Measurements from ENCODE around the gene AUP1. TPM values are rescaled to one million over a fixed set of nuclear protein-coding genes. Genes with fewer than 3 reads are reported as not detected.

The AUP1 gene
- total RNA-seq, 1 donor from 2014 or later: 119 TPM

DNA sequence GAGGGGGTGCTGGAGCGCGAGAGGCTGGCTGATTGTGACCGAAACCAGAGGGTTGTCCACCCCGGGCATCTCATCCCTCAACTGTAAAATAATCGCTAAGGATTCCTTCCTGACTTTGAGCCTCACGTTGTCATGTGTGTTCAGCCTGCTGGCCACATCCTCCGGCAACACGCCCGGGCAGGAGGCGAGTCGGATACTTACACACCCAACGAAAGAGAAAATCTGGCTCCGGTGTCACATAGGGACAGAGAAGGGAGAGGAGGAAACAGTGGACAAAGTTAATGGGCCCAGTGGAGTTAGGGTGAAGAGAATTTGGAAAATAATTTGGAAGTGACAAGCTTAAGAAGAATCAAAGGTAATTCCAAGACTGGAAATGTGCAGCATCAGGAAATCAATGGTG is 12.9 kb downstream of the AUP1 start:
- TF ChIP-seq, protein P1, sequence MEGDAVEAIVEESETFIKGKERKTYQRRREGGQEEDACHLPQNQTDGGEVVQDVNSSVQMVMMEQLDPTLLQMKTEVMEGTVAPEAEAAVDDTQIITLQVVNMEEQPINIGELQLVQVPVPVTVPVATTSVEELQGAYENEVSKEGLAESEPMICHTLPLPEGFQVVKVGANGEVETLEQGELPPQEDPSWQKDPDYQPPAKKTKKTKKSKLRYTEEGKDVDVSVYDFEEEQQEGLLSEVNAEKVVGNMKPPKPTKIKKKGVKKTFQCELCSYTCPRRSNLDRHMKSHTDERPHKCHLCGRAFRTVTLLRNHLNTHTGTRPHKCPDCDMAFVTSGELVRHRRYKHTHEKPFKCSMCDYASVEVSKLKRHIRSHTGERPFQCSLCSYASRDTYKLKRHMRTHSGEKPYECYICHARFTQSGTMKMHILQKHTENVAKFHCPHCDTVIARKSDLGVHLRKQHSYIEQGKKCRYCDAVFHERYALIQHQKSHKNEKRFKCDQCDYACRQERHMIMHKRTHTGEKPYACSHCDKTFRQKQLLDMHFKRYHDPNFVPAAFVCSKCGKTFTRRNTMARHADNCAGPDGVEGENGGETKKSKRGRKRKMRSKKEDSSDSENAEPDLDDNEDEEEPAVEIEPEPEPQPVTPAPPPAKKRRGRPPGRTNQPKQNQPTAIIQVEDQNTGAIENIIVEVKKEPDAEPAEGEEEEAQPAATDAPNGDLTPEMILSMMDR (IDR thresholded peaks at IDR 0.05): no peak
- Histone ChIP-seq H3K36me3 (no peaks in the 10 kb centered on the region), H3K4me1 (peaks cover 14% of the 10 kb centered on the region), H3K9me3 (no peaks in the 10 kb centered on the region), H3K4me3 (peak overlapping the region; percentile 38), H3K27ac (no peak overlapping the region), H3K27me3 (peaks cover 89% of the 10 kb centered on the region)
- ATAC-seq (no peak), DNase-seq (no peak)
- intact Hi-C loops (cut with DNase I): no loop called here

DNA sequence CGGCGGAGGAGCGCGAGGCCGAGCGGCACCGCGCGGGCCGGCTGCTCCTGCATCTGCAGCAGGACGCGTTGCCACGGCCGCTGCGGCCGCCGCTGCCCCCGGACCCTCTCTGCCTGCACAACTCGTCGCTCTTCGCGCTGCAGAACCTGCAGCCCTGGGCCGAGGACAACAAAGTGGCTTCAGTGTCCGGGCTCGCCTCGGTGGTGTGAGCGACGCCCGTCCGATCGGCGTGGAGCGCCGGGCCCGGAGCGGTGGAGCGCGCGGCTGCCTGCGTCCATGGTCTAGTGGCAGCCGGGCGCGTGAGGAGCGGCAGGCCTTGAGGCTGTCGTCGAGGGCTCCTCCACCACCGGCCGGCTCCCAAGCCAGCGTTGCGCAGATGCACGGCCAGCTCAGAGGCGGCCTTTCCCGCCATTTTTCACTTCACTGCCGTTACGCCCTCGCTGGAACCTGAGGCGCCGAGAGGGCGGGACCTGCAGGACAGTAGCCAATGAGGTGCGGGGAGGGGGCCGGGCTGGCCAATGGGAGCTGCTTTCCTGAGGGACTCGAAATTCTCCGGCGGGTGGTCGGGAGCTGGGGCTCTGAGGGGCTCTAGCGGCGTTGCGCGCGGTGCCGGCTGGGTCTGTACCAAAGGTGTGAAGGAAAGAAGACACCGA is 13.4 kb downstream of the AUP1 start:
- Histone ChIP-seq H3K9me3 (no peaks in the 10 kb centered on the region), H3K27ac (no peak overlapping the region), H3K4me1 (peaks cover 14% of the 10 kb centered on the region), H3K36me3 (no peaks in the 10 kb centered on the region), H3K27me3 (peaks cover 94% of the 10 kb centered on the region), H3K4me3 (peak overlapping the region; percentile 38)
- TF ChIP-seq, protein P1 (IDR thresholded peaks at IDR 0.05): no peak
- intact Hi-C loops (cut with DNase I): no loop called here
- peak; percentile 82 for ATAC-seq
- peak; percentile 83 for DNase-seq

DNA sequence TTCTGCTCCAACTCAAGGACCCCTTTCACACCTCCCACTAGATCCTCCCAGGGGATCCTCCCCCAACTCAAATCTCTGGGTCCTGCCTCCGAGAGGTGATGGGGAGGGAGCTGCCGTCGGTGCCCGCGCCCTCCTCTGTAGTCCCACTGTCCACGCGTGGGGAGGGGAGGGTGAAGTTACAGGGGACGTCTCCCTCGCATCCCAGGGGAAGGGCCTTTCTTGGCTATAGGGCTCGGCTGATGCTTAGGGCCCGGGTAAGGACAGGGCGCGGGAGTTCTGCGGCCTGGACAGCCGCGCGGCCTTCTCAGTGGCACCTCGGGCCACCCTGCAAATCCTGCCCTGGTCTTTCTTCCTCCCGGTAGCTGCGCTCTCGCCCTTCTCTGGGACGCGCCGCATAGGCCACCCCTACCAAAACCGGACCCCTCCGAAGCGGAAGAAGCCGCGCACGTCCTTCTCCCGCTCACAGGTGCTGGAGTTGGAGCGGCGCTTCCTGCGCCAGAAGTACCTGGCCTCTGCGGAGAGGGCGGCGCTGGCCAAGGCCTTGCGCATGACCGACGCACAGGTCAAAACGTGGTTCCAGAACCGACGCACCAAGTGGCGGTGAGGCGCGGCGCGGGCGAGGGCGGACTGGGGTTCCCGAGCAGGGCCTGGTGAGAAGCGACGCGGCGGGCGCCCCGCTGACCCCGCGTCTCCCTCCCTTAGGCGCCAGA is 14.1 kb downstream of the AUP1 start:
- DNase-seq: peak; percentile 72
- ATAC-seq: peak; percentile 35

DNA sequence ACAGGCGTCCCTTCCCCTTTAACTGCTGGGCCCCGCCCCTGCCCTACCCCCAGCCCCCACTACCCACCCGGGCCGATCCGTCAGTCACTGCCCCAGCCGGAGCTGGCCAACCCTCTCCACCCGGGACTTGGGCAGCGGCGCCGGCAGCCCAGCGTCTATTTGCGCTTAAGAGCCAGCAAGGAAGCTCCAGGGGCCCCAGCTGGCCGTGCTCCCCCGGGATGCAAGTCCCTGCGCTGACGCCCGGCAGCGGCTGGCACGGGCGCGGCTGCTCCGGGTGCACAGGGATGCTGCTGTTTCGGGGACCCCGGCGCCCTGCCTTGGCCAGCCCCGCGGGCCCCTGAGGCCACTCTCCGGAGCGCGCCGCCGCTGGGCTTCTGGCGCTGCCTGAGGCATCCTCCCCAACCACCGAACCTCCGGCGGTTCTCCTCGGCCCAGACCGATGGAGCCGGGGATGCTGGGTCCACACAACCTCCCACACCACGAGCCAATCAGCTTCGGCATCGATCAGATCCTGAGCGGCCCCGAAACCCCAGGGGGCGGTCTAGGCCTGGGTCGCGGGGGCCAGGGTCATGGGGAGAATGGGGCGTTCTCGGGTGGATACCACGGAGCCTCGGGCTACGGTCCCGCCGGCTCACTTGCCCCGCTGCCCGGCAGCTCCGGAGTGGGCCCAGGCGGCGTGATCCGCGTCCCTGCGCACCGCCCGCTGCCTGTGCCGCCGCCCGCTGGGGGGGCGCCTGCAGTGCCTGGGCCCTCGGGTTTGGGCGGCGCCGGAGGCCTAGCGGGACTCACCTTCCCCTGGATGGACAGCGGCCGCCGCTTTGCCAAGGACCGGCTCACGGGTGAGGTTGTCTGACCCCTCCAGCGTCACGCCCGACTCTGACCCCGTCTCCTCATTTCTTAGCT is 14.9 kb downstream of the AUP1 start, which contains the start of gene TLX2:
Gene TLX2, plus strand, starts transcription at position 83 of the 903 bp plus-strand sequence. Its CDS starts 357 bp downstream, at position 440.
- no peaks in the 10 kb centered on the region for H3K36me3 ChIP-seq
- H3K9me3 ChIP-seq: no peaks in the 10 kb centered on the region
- intact Hi-C loops (cut with DNase I): no loop called here
- ATAC-seq: no peak
- peaks cover 92% of the 10 kb centered on the region for H3K27me3 ChIP-seq
- DNase-seq: no peak
- H3K27ac ChIP-seq: no peak within 1 kb of the TSS
- no peak within 1 kb of the TSS for H3K4me3 ChIP-seq
- TF ChIP-seq, protein P1 (IDR thresholded peaks at IDR 0.05): no peak
- H3K4me1 ChIP-seq: peaks cover 14% of the 10 kb centered on the region

More for the DNA sequence above, 14.1 kb downstream of the AUP1 start:
- no peaks in the 10 kb centered on the region for H3K36me3 ChIP-seq
- no peaks in the 10 kb centered on the region for H3K9me3 ChIP-seq
- TF ChIP-seq, protein P1 (IDR thresholded peaks at IDR 0.05): no peak
- intact Hi-C loops (cut with DNase I): no loop called here
- peaks cover 98% of the 10 kb centered on the region for H3K27me3 ChIP-seq
- no peak overlapping the region for H3K27ac ChIP-seq
- peak overlapping the region; percentile 38 for H3K4me3 ChIP-seq
- peaks cover 14% of the 10 kb centered on the region for H3K4me1 ChIP-seq

DNA sequence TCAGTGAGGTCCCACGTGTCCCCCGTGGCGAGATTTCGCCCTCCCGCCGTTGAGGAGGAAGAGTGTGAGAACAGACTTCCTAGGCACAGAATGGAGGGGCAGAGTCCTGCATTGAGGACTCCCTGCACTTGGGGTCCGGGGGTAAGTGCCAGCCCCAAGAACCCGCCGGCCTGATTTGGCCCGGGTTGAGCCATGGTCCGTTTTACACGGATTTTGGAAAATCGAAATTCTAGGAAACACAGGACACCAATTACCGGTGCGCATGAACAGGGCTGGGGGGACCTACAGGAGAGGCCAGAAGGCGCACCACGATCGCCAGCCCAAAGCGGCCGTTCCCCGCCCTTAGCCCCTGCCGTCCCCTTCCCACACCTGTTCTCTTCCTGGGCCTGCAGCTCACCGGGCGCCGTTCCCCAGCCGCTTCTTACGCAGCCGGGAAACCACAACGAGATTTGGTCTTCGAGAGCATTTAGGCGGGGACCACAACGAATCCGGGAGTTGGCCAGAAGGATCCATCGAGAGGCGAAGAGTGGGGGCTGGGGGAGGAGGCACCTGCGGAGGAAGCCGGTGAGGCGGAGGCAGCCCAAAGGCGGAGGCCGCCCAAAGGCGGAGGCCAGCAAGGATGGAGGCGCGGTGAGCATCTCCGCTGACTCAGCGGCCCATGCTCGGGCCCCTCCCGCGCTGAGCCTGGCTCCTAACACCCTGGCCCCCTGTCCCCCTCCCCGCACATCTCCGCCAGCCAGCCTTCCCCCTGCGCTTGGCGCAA is 15.7 kb downstream of the AUP1 start:
- peaks cover 83% of the 10 kb centered on the region for H3K27me3 ChIP-seq
- no peaks in the 10 kb centered on the region for H3K9me3 ChIP-seq
- no peak overlapping the region for H3K27ac ChIP-seq
- ATAC-seq (no peak), DNase-seq (no peak)
- intact Hi-C loops (cut with DNase I): no loop called here
- TF ChIP-seq, protein P1 (IDR thresholded peaks at IDR 0.05): no peak
- H3K4me1 ChIP-seq: peaks cover 14% of the 10 kb centered on the region
- H3K36me3 ChIP-seq: no peaks in the 10 kb centered on the region
- H3K4me3 ChIP-seq: no peak overlapping the region

All from upper lobe of right lung (tissue), 1 donor.